ENCODE data around the gene ZSWIM1. TPM values are rescaled to one million over a fixed set of nuclear protein-coding genes. Genes with fewer than 3 reads are reported as not detected.

Gene ZSWIM1
- total and polyA plus RNA-seq, 2 of the 13 experiments (the other 11 are each of a cell fraction or from before 2014, with no cell fraction given) = 9.5 to 11.7 TPM

DNA sequence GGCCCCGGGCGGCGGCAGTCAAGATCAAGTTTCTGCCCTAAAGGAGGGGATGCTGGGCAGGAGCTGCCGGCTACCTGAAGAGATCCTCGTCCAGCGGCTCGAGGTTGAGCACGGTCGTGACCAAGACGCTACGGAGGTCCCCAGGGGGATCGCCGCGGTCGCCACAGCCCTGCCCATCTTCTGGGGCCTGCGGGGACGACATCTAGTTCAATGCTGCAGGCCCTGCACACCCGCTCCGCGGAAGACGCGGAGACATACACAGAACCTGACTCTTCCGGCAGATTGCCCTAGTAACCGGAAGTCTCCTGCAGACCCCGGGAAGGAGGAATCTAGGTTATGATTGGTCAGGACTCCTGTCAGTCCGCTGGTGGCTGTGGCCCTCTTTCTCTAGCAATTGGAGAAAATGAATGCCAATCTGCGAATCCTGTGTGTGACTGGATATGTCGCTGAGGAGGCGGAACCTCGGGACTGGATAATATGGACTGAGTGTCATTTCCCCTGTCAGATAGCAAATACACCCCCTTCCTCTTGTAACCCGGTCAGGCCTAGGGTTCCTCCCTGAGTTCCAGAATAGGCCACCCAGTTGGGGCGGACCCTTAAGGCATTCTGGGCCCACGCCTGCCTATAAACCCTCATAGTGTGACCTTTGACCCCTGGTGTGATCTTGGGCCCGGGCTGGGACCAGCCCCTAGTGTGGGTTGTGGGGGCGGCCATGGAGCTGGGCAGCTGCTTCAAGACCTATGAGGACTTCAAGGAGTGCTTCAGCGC lies 23.7 kb upstream of the ZSWIM1 start, which contains the start of the genes ACOT8 and ZSWIM3 (continued):
- TF ChIP-seq TAF15 (IDR thresholded peaks at IDR 0.05; ENCODE audit: low read depth, low read length, poor library complexity, severe bottlenecking) = peak; percentile 82
- TF ChIP-seq ZNF260 (CRISPR knock-in tag; IDR thresholded peaks at IDR 0.05; ENCODE audit: borderline replicate concordance, low read depth) = no peak
- peak; percentile 95 for TF ChIP-seq NR2C2 (CRISPR knock-in tag; IDR thresholded peaks at IDR 0.05; ENCODE audit: borderline replicate concordance)
- TF ChIP-seq PRPF4 (IDR thresholded peaks at IDR 0.05; ENCODE audit: low read depth, low read length, poor library complexity, severe bottlenecking) = no peak
- peak; percentile 75 for TF ChIP-seq ZNF12 (CRISPR knock-in tag; IDR thresholded peaks at IDR 0.05)
- TF ChIP-seq NFE2L2 (IDR thresholded peaks at IDR 0.05; ENCODE audit: low read length) = no peak
- peak; percentile 50 for TF ChIP-seq ZNF143 (CRISPR knock-in tag; IDR thresholded peaks at IDR 0.05)
- TF ChIP-seq ZNF335 (CRISPR knock-in tag; IDR thresholded peaks at IDR 0.05) = peak; percentile 86; the same call in 1 of the 2 replicates
- TF ChIP-seq, protein P1, sequence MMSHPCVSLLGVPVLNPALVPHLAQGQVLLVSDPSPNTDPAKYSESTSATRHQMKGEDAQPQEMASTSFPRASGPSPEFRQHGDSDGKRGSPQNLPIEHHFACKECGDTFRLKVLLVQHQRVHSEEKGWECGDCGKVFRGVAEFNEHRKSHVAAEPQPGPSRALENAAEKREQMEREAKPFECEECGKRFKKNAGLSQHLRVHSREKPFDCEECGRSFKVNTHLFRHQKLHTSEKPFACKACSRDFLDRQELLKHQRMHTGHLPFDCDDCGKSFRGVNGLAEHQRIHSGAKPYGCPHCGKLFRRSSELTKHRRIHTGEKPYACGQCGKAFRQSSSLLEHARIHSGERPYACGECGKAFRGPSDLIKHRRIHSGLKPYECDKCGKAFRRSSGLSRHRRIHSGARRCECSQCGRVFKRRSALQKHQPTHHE (CRISPR knock-in tag; IDR thresholded peaks at IDR 0.05; ENCODE audit: borderline replicate concordance) = peak; percentile 86
- TF ChIP-seq ZNF83 (CRISPR knock-in tag; IDR thresholded peaks at IDR 0.05; ENCODE audit: borderline replicate concordance) = no peak
- TF ChIP-seq, protein P2, sequence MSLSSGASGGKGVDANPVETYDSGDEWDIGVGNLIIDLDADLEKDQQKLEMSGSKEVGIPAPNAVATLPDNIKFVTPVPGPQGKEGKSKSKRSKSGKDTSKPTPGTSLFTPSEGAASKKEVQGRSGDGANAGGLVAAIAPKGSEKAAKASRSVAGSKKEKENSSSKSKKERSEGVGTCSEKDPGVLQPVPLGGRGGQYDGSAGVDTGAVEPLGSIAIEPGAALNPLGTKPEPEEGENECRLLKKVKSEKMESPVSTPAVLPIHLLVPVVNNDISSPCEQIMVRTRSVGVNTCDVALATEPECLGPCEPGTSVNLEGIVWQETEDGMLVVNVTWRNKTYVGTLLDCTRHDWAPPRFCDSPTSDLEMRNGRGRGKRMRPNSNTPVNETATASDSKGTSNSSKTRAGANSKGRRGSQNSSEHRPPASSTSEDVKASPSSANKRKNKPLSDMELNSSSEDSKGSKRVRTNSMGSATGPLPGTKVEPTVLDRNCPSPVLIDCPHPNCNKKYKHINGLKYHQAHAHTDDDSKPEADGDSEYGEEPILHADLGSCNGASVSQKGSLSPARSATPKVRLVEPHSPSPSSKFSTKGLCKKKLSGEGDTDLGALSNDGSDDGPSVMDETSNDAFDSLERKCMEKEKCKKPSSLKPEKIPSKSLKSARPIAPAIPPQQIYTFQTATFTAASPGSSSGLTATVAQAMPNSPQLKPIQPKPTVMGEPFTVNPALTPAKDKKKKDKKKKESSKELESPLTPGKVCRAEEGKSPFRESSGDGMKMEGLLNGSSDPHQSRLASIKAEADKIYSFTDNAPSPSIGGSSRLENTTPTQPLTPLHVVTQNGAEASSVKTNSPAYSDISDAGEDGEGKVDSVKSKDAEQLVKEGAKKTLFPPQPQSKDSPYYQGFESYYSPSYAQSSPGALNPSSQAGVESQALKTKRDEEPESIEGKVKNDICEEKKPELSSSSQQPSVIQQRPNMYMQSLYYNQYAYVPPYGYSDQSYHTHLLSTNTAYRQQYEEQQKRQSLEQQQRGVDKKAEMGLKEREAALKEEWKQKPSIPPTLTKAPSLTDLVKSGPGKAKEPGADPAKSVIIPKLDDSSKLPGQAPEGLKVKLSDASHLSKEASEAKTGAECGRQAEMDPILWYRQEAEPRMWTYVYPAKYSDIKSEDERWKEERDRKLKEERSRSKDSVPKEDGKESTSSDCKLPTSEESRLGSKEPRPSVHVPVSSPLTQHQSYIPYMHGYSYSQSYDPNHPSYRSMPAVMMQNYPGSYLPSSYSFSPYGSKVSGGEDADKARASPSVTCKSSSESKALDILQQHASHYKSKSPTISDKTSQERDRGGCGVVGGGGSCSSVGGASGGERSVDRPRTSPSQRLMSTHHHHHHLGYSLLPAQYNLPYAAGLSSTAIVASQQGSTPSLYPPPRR (CRISPR knock-in tag; IDR thresholded peaks at IDR 0.05; ENCODE audit: borderline replicate concordance) = peak; percentile 15; the same call in 1 of the 2 replicates
- TF ChIP-seq GABPA (IDR thresholded peaks at IDR 0.05; ENCODE audit: low read depth, low read length) = peak; percentile 96
- peak; percentile 99 for TF ChIP-seq GABPA (CRISPR knock-in tag; IDR thresholded peaks at IDR 0.05; ENCODE audit: low read depth)
- no peak for TF ChIP-seq GZF1 (CRISPR knock-in tag; IDR thresholded peaks at IDR 0.05)
- TF ChIP-seq FOXK1 (CRISPR knock-in tag; IDR thresholded peaks at IDR 0.05; ENCODE audit: borderline replicate concordance, low read depth) = peak; percentile 95; the same call in 1 of the 2 replicates
- peak; percentile 80 for TF ChIP-seq BORCS8-MEF2B (CRISPR knock-in tag; IDR thresholded peaks at IDR 0.05)
- TF ChIP-seq ZNF781 (CRISPR knock-in tag; IDR thresholded peaks at IDR 0.05; ENCODE audit: borderline replicate concordance, not compliant biosample characterization) = no peak
- no peak for TF ChIP-seq ZNF10 (CRISPR knock-in tag; IDR thresholded peaks at IDR 0.05; ENCODE audit: borderline replicate concordance, low read depth)
- TF ChIP-seq, protein P3, sequence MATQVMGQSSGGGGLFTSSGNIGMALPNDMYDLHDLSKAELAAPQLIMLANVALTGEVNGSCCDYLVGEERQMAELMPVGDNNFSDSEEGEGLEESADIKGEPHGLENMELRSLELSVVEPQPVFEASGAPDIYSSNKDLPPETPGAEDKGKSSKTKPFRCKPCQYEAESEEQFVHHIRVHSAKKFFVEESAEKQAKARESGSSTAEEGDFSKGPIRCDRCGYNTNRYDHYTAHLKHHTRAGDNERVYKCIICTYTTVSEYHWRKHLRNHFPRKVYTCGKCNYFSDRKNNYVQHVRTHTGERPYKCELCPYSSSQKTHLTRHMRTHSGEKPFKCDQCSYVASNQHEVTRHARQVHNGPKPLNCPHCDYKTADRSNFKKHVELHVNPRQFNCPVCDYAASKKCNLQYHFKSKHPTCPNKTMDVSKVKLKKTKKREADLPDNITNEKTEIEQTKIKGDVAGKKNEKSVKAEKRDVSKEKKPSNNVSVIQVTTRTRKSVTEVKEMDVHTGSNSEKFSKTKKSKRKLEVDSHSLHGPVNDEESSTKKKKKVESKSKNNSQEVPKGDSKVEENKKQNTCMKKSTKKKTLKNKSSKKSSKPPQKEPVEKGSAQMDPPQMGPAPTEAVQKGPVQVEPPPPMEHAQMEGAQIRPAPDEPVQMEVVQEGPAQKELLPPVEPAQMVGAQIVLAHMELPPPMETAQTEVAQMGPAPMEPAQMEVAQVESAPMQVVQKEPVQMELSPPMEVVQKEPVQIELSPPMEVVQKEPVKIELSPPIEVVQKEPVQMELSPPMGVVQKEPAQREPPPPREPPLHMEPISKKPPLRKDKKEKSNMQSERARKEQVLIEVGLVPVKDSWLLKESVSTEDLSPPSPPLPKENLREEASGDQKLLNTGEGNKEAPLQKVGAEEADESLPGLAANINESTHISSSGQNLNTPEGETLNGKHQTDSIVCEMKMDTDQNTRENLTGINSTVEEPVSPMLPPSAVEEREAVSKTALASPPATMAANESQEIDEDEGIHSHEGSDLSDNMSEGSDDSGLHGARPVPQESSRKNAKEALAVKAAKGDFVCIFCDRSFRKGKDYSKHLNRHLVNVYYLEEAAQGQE (IDR thresholded peaks at IDR 0.05; ENCODE audit: borderline replicate concordance in 1 of 2, low read depth in 1 of 2, low read length in 2 of 2) = peak in 1 of 2 experiments; percentile 66; a peak in 2 of 4 replicates
